Lower lobe of right lung (tissue), 2 donors: ENCODE data around the gene TSFM. TPM values are rescaled to one million over a fixed set of nuclear protein-coding genes. Genes with fewer than 3 reads are reported as not detected.
A peak's percentile ranks its signal among the peaks of the same experiment; 100 is the strongest.

ENCODE experiments used
- ATAC-seq, 2 donors: fragments of 200-7000 bp; cut with Tn5 transposase; one replicate each; pipeline ENCODE4 v1.9.1; 2020 to 2022; ENCODE audit warnings: mild to moderate bottlenecking in 2 of 2, moderate library complexity in 2 of 2
- DNase-seq: peaks from one replicate; pipeline ENCODE4 v3.0.0-alpha.2; 2020
- H3K27ac ChIP-seq: fragments of 200-600 bp; one replicate; pipeline ENCODE4 v1.8.0; 2022
- H3K27me3 ChIP-seq: fragments of 200-600 bp; one replicate; pipeline ENCODE4 v1.8.0; 2022; ENCODE audit warnings: low read depth
- H3K36me3 ChIP-seq: fragments of 200-600 bp; one replicate; pipeline ENCODE4 v1.8.0; 2022; ENCODE audit warnings: mild to moderate bottlenecking
- H3K4me1 ChIP-seq: fragments of 200-600 bp; one replicate; pipeline ENCODE4 v1.8.0; 2022
- H3K4me3 ChIP-seq: fragments of 200-600 bp; one replicate; pipeline ENCODE4 v1.8.0; 2022; ENCODE audit warnings: mild to moderate bottlenecking
- H3K9me3 ChIP-seq: fragments of 200-600 bp; one replicate; pipeline ENCODE4 v1.8.0; 2022
- CTCF ChIP-seq: fragments of 200-600 bp; IDR thresholded peaks from one replicate; pipeline ENCODE4 v1.8.0; 2022; ENCODE audit warnings: antibody characterized with exemption, mild to moderate bottlenecking
- intact Hi-C: fragments of 100-400 bp; cut with DNase I; formaldehyde crosslinking; loops from one replicate; pipeline ENCODE4 v1.11.0; 2022
- total RNA-seq: library from RNA; stranded (reverse); fragmentation: NEBNext Ultra II Directional; extraction: Animal tissue kit (Norgen Biotek cat#: 25700); gene quantifications from one replicate; pipeline ENCODE4 v1.2.1, GENCODE V29; 2021
- donor health status: DM: no; HTN: yes; CAD: no; lungs with severe emphysema.

Gene TSFM
- total RNA-seq, 1 donor from 2014 or later = 22.6 TPM

DNA sequence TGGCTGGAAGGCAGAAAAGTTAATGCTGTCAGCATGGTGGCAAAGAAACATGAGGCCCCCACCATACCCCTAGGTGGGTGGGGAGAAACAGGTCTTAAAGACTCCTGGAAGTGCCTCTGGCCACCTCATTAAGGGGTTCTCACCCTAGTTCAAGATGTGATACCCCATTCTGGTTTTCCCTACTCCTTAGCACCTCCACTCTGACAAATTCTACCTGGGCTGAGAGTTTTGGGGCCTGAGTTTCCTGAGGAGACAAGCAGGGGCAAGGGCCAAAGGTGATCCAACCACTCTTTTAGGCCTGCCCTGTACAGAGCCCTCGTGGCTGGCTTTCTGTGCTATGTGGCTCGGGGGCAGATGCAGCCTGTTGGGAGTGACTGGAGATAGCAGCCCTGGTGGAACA, 43.8 kb downstream of the TSFM start:
- peak overlapping the region; percentile 20 for H3K27ac ChIP-seq

DNA sequence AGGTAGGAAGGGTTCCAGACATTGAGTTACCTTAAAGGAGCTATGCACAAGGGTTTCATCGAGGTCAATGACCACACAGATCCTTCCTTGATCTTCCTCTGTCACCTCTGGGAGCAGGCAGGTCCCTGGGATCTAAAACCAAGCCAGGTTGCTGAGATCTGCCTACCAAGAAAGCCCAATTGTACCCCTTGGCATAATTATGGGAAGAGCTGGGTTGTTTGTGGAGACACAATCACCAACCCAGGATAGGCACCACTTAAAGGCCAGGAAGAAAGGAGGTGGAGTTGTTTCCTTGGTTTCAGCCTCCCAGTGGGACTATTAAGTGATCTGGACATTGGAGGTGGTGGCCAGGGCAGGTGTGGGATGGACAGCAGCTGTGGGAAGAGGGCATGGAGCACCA, 44.4 kb downstream of the TSFM start:
- no peak for TF ChIP-seq CTCF
- peak overlapping the region; percentile 20 for H3K27ac ChIP-seq
- no peak for ATAC-seq
- no peaks in the 10 kb centered on the region for H3K27me3 ChIP-seq
- H3K4me3 ChIP-seq = no peak overlapping the region
- H3K36me3 ChIP-seq = peaks cover 87% of the 10 kb centered on the region
- peaks cover 64% of the 10 kb centered on the region for H3K4me1 ChIP-seq
- H3K9me3 ChIP-seq = no peaks in the 10 kb centered on the region
- DNase-seq = no peak
- intact Hi-C loops = no loop called here

More for the DNA sequence above, 43.8 kb downstream of the TSFM start:
- Histone ChIP-seq H3K4me1 (peaks cover 62% of the 10 kb centered on the region), H3K4me3 (no peak overlapping the region), H3K9me3 (no peaks in the 10 kb centered on the region), H3K27me3 (no peaks in the 10 kb centered on the region), H3K36me3 (peaks cover 89% of the 10 kb centered on the region)
- no peak for TF ChIP-seq CTCF
- DNase-seq = no peak
- intact Hi-C loops = no loop called here
- ATAC-seq = no peak

DNA sequence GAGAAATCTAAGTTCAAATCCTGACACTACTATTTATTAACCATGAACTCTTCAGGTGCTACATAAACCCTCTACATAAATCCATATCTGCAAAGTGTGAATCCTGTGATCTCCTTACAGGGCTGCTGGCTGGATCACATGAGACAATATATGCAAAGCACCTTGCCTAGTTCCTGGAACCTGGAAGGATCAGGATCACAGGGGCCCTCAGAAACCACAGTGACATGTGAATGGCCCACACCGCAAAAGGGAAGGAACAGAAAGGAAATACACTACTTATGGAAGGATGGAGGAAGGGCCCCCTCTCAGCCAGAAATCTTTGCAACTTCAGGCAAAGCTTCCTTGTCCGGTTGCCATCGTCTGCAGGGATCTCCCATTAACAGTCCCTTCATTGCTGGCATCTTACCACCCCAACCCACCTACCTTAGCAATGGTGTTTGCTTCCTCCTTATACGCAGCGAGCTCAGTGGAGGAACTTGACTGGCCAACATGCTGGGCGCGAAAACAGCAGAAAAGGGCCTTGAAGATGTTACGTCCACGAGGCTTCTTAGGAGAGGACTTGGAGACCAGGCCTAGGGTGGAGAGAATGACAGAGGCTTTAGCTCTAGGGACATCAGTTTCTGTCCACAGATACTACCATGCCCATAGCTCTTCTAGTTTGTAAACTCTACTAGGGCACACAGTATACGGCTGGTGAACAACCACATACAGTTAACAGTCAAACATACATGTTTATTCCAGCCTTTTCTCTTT, 46.6 kb downstream of the TSFM start:
- peaks cover 72% of the 10 kb centered on the region for H3K36me3 ChIP-seq
- ATAC-seq = no peak

DNA sequence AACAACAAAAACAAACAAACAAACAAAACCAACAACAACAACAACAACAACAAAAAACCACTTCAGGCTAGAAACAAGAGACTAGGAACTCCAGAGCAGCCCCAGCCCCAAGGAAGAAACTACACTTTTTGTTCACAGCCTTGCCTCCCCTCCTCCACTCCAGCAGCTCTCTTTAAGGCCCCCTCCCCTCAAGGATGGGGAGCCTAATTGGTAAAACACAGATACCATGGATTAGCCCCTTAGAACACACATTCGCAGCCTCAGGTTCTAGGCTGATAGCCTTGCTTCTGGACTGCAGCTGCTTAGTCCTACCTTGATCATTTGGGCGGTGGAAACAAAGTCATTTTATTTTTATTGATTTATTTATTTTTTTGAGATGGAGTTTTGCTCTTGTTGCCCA, 47.8 kb downstream of the TSFM start:
- Histone ChIP-seq H3K9me3 (no peaks in the 10 kb centered on the region), H3K4me3 (no peak overlapping the region), H3K27me3 (no peaks in the 10 kb centered on the region), H3K36me3 (peaks cover 60% of the 10 kb centered on the region), H3K4me1 (peaks cover 78% of the 10 kb centered on the region), H3K27ac (peak overlapping the region; percentile 47)
- intact Hi-C loops = loop anchor here (10.0 kb wide), 1 partner anchor 64 kb away; no protein-coding TSS in a partner anchor
- no peak for TF ChIP-seq CTCF
- DNase-seq (no peak), ATAC-seq (no peak)

More for the DNA sequence above, 46.6 kb downstream of the TSFM start:
- TF ChIP-seq CTCF = no peak
- Histone ChIP-seq H3K27me3 (no peaks in the 10 kb centered on the region), H3K4me1 (peaks cover 66% of the 10 kb centered on the region), H3K4me3 (no peak overlapping the region), H3K27ac (peak overlapping the region; percentile 13), H3K9me3 (no peaks in the 10 kb centered on the region)
- intact Hi-C loops = no loop called here
- peak; percentile 36 for DNase-seq

GRCh38 chr12:57832966-57833365, 50.4 kb downstream of the TSFM start:
- Histone ChIP-seq H3K27me3 (no peaks in the 10 kb centered on the region), H3K9me3 (no peaks in the 10 kb centered on the region), H3K4me3 (peak overlapping the region; percentile 13), H3K27ac (peak overlapping the region; percentile 12), H3K36me3 (peaks cover 35% of the 10 kb centered on the region), H3K4me1 (peaks cover 100% of the 10 kb centered on the region)
- no peak for DNase-seq
- ATAC-seq = peak in 1 of 2 donors; percentile 43
- no peak for TF ChIP-seq CTCF
- intact Hi-C loops = loop anchor here (10.0 kb wide), 1 partner anchor 62 kb away; no protein-coding TSS in a partner anchor
